GM12878 (cell line): Measurements from ENCODE around the gene SRP68. TPM values are rescaled to one million over a fixed set of nuclear protein-coding genes. Genes with fewer than 3 reads are reported as not detected.

Experiments
- ATAC-seq: fragments of 200-7000 bp; cut with Tn5 transposase; 3 replicates; pipeline ENCODE4 v1.9.1; 2020; ENCODE audit warnings: mild to moderate bottlenecking, moderate library complexity
- BruUV-seq: library from RNA; stranded (reverse); fragments of 400-500 nt; replicated peaks from 2 replicates; lab custom pipeline; 2021; lab: Mats Ljungman, UMichigan
- CTCF ChIA-PET: fragments of 300-600 bp; sonication (Branson Sonifier 250); formaldehyde crosslinking; extraction: SDS; loops from one replicate; lab custom pipeline; 2021; ENCODE audit warnings: inconsistent platforms; lab: Yijun Ruan, JAX
- POLR2A ChIA-PET: fragments of 350-600 bp; formaldehyde crosslinking; extraction: SDS; loops from one replicate; lab custom pipeline; 2021; ENCODE audit warnings: inconsistent platforms; lab: Charles Lee
- RAD21 ChIA-PET: fragments of 300-600 bp; sonication (Branson Sonifier 250); formaldehyde crosslinking; loops from one replicate; lab custom pipeline; 2023; ENCODE audit warnings: antibody characterized with exemption; ENCODE audit not compliant: unreplicated experiment; lab: Charles Lee
- SMC1A ChIA-PET: fragments of 300-600 bp; sonication (Branson Sonifier 250); formaldehyde crosslinking; loops from one replicate; lab custom pipeline; 2023; ENCODE audit not compliant: unreplicated experiment, uncharacterized antibody; lab: Charles Lee
- DNase-seq: peaks from one replicate; pipeline ENCODE4 v3.0.0-alpha.2; 2011; ENCODE audit warnings: low read depth, low spot score
- FAIRE-seq: peaks from 3 replicates; lab custom pipeline; 2011; peaks lifted over from hg19 to GRCh38; lab: Jason Lieb, UNC
- H2AFZ ChIP-seq: 2 replicates; pipeline ENCODE4 v1.6.0; 2011; ENCODE audit warnings: low read depth, low read length, control low read depth; ENCODE audit not compliant: control insufficient read depth
- H3K27ac ChIP-seq: 2 replicates; pipeline ENCODE4 v1.5.1; 2011; ENCODE audit warnings: control low read depth; ENCODE audit not compliant: control insufficient read depth, insufficient read depth
- H3K27me3 ChIP-seq, 2 experiments: replicated peaks in 1 of 2; 2 replicates each; pipeline versions ENCODE4 v1.6.0 to v1.6.1; 2011; ENCODE audit warnings: low read length in 1 of 2; ENCODE audit not compliant: control insufficient read depth in 2 of 2, insufficient read depth in 2 of 2
- H3K36me3 ChIP-seq, 2 experiments: 2 replicates each; pipeline ENCODE4 v1.5.1; 2011; ENCODE audit warnings: low read length in 1 of 2; ENCODE audit not compliant: control insufficient read depth in 2 of 2, insufficient read depth in 2 of 2
- H3K4me1 ChIP-seq: 2 replicates; pipeline ENCODE4 v1.6.1; 2011; ENCODE audit warnings: mild to moderate bottlenecking, low read length, moderate library complexity, mixed read lengths; ENCODE audit not compliant: control insufficient read depth, insufficient read depth
- H3K4me2 ChIP-seq: 2 replicates; pipeline ENCODE4 v1.6.0; 2011; ENCODE audit warnings: control low read depth; ENCODE audit not compliant: control insufficient read depth, insufficient read depth
- H3K4me3 ChIP-seq: fragments of 200-600 bp; sonication (generic); 2 replicates; pipeline ENCODE4 v1.5.1; 2016
- H3K79me2 ChIP-seq: 2 replicates; pipeline ENCODE4 v1.6.0; 2011; ENCODE audit warnings: low read length; ENCODE audit not compliant: control insufficient read depth, insufficient read depth
- H3K9ac ChIP-seq: 2 replicates; pipeline ENCODE4 v1.8.0; 2011; ENCODE audit warnings: low read length, control low read depth, mixed read lengths; ENCODE audit not compliant: control insufficient read depth, insufficient read depth
- H3K9me3 ChIP-seq: replicated peaks from 3 replicates; pipeline ENCODE4 v1.5.1; 2011; ENCODE audit warnings: mild to moderate bottlenecking, low read length; ENCODE audit not compliant: control insufficient read depth, insufficient read depth
- H4K20me1 ChIP-seq: 2 replicates; pipeline ENCODE4 v1.6.0; 2011; ENCODE audit not compliant: control insufficient read depth, insufficient read depth
- BCL3 ChIP-seq: IDR thresholded peaks from 2 replicates; pipeline ENCODE4 v1.6.1; 2011; ENCODE audit warnings: borderline replicate concordance, low read depth, mild to moderate bottlenecking, moderate library complexity, low read length; ENCODE audit not compliant: insufficient read depth, poor library complexity, severe bottlenecking
- CTCF ChIP-seq, 3 experiments: IDR thresholded peaks in 2 of 3; conservative IDR thresholded peaks in 1 of 3; 2 replicates each; pipeline ENCODE4 v1.5.1; 2011; ENCODE audit warnings: low read depth in 3 of 3, low read length in 3 of 3, mild to moderate bottlenecking in 3 of 3, control low read depth in 2 of 3, moderate library complexity in 2 of 3, inconsistent platforms in 1 of 3, mixed read lengths in 1 of 3; ENCODE audit not compliant: control insufficient read depth in 2 of 3, insufficient read depth in 1 of 3; ENCODE audit errors: extremely low read depth in 1 of 3
- NR2F1 ChIP-seq: fragments of 450-650 bp; conservative IDR thresholded peaks from 2 replicates; pipeline ENCODE4 v1.6.1; 2017; ENCODE audit warnings: mild to moderate bottlenecking
- WGBS: methylation state at CpG from one replicate; pipeline ENCODE4 v1.1.6; 2016; ENCODE audit warnings: low lambda C conversion rate; ENCODE audit not compliant: insufficient replicate concordance, insufficient coverage; ENCODE audit errors: missing lambda C conversion rate; 5-methylcytosine and 5-hydroxymethylcytosine counted together
- in situ Hi-C: fragments of 300-500 bp; cut with MboI; formaldehyde crosslinking; loops from 9 replicates; pipeline ENCODE4 v1.14.3; 2018; ENCODE audit warnings: mixed read lengths
- intact Hi-C: fragments of 100-400 bp; cut with micrococcal nuclease; formaldehyde crosslinking; loops from one replicate; pipeline ENCODE4 v1.14.2; 2022; ENCODE audit not compliant: unreplicated experiment
- polyA plus RNA-seq, 11 experiments: library from polyadenylated mRNA; depleted of rRNA in 4 of 11; unstranded in 6 of 11; stranded (reverse) in 5 of 11; fragments of >200 nt; fragmentation: Nextera tagmentation in 4 of 11; fragmentation: Illumina TruSeq in 1 of 11; extraction: Ambion mirVana in 4 of 11; extraction: Trizol in 1 of 11; gene quantifications; 1 replicate in 1 of 11; 2 replicates in 10 of 11; pipeline versions ENCODE4 v1.2.1 to v1.2.3, GENCODE V29; 2011 to 2016; ENCODE audit warnings: inconsistent platforms in 2 of 11, missing spikeins in 2 of 11, low read depth in 1 of 11
- total RNA-seq, 4 experiments: library from RNA; depleted of rRNA in 3 of 4; stranded (reverse); fragments of >200 nt in 3 of 4; fragmentation: Illumina TruSeq in 1 of 4; extraction: Trizol in 1 of 4; gene quantifications; 2 replicates each; pipeline versions ENCODE4 v1.2.1 to v1.2.3, GENCODE V29; 2013 to 2021

Gene SRP68
- total and polyA plus RNA-seq, 10 of the 15 experiments (the other 5 are each of a cell fraction or from before 2014, with no cell fraction given), result 24.7 to 89.7 (median 62.7) TPM

- no peak for TF ChIP-seq BCL3
These were observed 47.4 kb upstream of the SRP68 start (continued) for GRCh38 chr17:76119409-76120371.

GRCh38 chr17:76115138-76115754 is 42.9 kb upstream of the SRP68 start:
- Histone ChIP-seq H3K4me2 (no peak overlapping the region), H3K9ac (no peak overlapping the region), H4K20me1 (no peaks in the 10 kb centered on the region), H3K27me3 (no peaks in the 10 kb centered on the region), H3K4me3 (no peak overlapping the region), H3K27ac (no peak overlapping the region), H2AFZ (no peak overlapping the region), H3K36me3 (no peaks in the 10 kb centered on the region), H3K9me3 (no peaks in the 10 kb centered on the region), H3K4me1 (no peaks in the 10 kb centered on the region), H3K79me2 (no peaks in the 10 kb centered on the region)
- TF ChIP-seq NR2F1 (no peak), CTCF (IDR thresholded peaks at IDR 0.05 in 2 of 3, conservative IDR thresholded peaks at IDR 0.05 in 1 of 3; ENCODE audit: control insufficient read depth in 2 of 3, extremely low read depth in 1 of 3, insufficient read depth in 1 of 3, low read depth in 3 of 3, low read length in 3 of 3) (no peak)
- ATAC-seq (no peak), FAIRE-seq (no peak), DNase-seq (no peak)
- in situ Hi-C loops (no loop called here), intact Hi-C loops (no loop called here)
- RAD21 ChIA-PET, result interaction anchor here (1.0 to 9.9 kb wide), 3 partner anchors 165 to 283 kb away, joined by 3 to 149 read pairs (median 4); no protein-coding TSS in a partner anchor
- POLR2A ChIA-PET, result no interaction called here
- no TSS peak for BruUV-seq
- CTCF ChIA-PET, result interaction anchor here (1.1 to 18.3 kb wide), 5 partner anchors 64 to 283 kb away, joined by 3 to 316 read pairs (median 4); no protein-coding TSS in a partner anchor
- 66% methylated on average over 7 of the region's 7 CpGs for WGBS
- SMC1A ChIA-PET, result interaction anchor here (1.0 to 2.0 kb wide), 2 partner anchors 68 to 165 kb away, joined by 3 to 13 read pairs; no protein-coding TSS in a partner anchor
